ENCODE measurements around the gene TSHZ2. TPM values are rescaled to one million over a fixed set of nuclear protein-coding genes. Genes with fewer than 3 reads are reported as not detected.

Gene TSHZ2
- total RNA-seq, 1 experiment from 2014 or later, result 0.07 TPM

DNA sequence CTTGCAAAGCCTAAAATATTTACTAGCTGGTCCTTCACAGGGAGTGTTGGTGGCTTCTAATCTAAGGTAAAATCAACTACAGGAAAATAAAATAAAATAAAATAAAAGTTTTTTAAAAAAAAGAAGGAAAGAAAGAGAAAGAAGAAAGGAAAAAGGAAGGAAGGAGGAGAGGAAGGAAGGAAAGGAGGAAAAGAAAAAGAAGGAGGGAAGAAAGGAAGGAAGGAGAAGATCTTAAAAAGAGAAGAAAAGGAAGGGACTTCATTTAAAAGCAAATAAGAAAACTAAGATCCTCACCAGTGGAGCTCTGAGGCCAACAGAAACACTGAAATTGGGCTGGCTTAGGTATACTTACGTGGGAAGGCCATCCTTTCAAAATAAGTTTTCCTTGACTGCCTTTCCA, 178.4 kb downstream of the TSHZ2 start:
- peaks cover 5 to 6% of the 10 kb centered on the region in 2 experiments; a peak in 3 of 4 replicates for H3K4me1 Mint-ChIP-seq
- H4K8ac ChIP-seq (replicated peaks; ENCODE audit: insufficient read length, low read depth, low read length), result no peak overlapping the region
- H2AK5ac ChIP-seq (ENCODE audit: insufficient read length, low read length), result no peak overlapping the region
- H3K9me3 Mint-ChIP-seq, result no peaks in the 10 kb centered on the region
- H3K23ac ChIP-seq (ENCODE audit: insufficient read length, low read depth, low read length), result no peak overlapping the region
- no peak overlapping the region for H2BK5ac ChIP-seq (ENCODE audit: insufficient read length, low read length)
- no peak for DNase-seq
- H3K4me1 ChIP-seq (ENCODE audit: insufficient read depth, low read length), result no peaks in the 10 kb centered on the region
- H3T11ph ChIP-seq (ENCODE audit: low read length), result no peak overlapping the region
- H2BK20ac ChIP-seq (ENCODE audit: low read depth, low read length, poor library complexity, severe bottlenecking), result no peak overlapping the region
- no peaks in the 10 kb centered on the region for H3K23me2 ChIP-seq (ENCODE audit: insufficient read length, low read depth, low read length, poor library complexity, severe bottlenecking)
- H3K9ac ChIP-seq (ENCODE audit: extremely low read depth, insufficient read length, low read length), result no peak overlapping the region
- H4K5ac ChIP-seq (ENCODE audit: insufficient read length, low read depth, low read length), result no peak overlapping the region
- no peaks in the 10 kb centered on the region for H3K36me3 Mint-ChIP-seq (ENCODE audit: insufficient read depth in 1 of 3, low read depth in 3 of 3)
- H3K27me3 Mint-ChIP-seq (ENCODE audit: low read depth), result no peaks in the 10 kb centered on the region
- no peak overlapping the region for H3K4ac ChIP-seq (ENCODE audit: low read depth, low read length)
- H3K79me2 ChIP-seq (ENCODE audit: insufficient read depth, low read length), result no peaks in the 10 kb centered on the region
- no peak overlapping the region for H3K56ac ChIP-seq (ENCODE audit: insufficient read length, low read depth, low read length)
- H3K9me3 ChIP-seq (ENCODE audit: control insufficient read depth, low read depth, low read length), result no peaks in the 10 kb centered on the region
- no peak overlapping the region for H4K91ac ChIP-seq (ENCODE audit: insufficient read length, low read depth, low read length)
- no peak overlapping the region for H2AFZ ChIP-seq (ENCODE audit: low read length)
- no peak overlapping the region for H2BK15ac ChIP-seq (ENCODE audit: low read depth, low read length)
- no peak overlapping the region for H3K4me3 Mint-ChIP-seq
- no peak overlapping the region for H3K27ac Mint-ChIP-seq
- H4K20me1 ChIP-seq (ENCODE audit: control insufficient read depth, insufficient read depth, insufficient read length), result no peaks in the 10 kb centered on the region
- no peak overlapping the region for H2BK120ac ChIP-seq (ENCODE audit: low read depth, low read length, poor library complexity, severe bottlenecking)
- H3K18ac ChIP-seq (ENCODE audit: insufficient read length, low read depth, low read length), result no peak overlapping the region
- H3K4me2 ChIP-seq (ENCODE audit: insufficient read depth, insufficient read length, low read length), result no peak overlapping the region
- H3K79me1 ChIP-seq (ENCODE audit: insufficient read depth, low read depth, low read length, poor library complexity, severe bottlenecking), result no peaks in the 10 kb centered on the region
- H3K27ac ChIP-seq (ENCODE audit: insufficient read length, low read depth, low read length), result no peak overlapping the region
- no peak overlapping the region for H2BK12ac ChIP-seq (ENCODE audit: insufficient read length, low read depth, low read length)
- H3K27me3 ChIP-seq (ENCODE audit: insufficient read depth, low read length), result no peaks in the 10 kb centered on the region
- TF ChIP-seq, protein P1, sequence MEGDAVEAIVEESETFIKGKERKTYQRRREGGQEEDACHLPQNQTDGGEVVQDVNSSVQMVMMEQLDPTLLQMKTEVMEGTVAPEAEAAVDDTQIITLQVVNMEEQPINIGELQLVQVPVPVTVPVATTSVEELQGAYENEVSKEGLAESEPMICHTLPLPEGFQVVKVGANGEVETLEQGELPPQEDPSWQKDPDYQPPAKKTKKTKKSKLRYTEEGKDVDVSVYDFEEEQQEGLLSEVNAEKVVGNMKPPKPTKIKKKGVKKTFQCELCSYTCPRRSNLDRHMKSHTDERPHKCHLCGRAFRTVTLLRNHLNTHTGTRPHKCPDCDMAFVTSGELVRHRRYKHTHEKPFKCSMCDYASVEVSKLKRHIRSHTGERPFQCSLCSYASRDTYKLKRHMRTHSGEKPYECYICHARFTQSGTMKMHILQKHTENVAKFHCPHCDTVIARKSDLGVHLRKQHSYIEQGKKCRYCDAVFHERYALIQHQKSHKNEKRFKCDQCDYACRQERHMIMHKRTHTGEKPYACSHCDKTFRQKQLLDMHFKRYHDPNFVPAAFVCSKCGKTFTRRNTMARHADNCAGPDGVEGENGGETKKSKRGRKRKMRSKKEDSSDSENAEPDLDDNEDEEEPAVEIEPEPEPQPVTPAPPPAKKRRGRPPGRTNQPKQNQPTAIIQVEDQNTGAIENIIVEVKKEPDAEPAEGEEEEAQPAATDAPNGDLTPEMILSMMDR (conservative IDR thresholded peaks at IDR 0.05), result no peak
- no peak overlapping the region for H3K14ac ChIP-seq (ENCODE audit: insufficient read depth, low read length)
- WGBS (ENCODE audit: extremely low coverage, insufficient read length, low lambda C conversion rate), result no CpG with 5 or more reads among the region's 1 CpG

Measured in H9 (cell line).